Measurements from ENCODE around the gene PGAP2.
"Not testable (repeated sequence)": the region's sequence is repeated elsewhere in the genome, so short reads cannot be mapped to it uniquely, and the experiment has no call there.

The PGAP2 gene

DNA sequence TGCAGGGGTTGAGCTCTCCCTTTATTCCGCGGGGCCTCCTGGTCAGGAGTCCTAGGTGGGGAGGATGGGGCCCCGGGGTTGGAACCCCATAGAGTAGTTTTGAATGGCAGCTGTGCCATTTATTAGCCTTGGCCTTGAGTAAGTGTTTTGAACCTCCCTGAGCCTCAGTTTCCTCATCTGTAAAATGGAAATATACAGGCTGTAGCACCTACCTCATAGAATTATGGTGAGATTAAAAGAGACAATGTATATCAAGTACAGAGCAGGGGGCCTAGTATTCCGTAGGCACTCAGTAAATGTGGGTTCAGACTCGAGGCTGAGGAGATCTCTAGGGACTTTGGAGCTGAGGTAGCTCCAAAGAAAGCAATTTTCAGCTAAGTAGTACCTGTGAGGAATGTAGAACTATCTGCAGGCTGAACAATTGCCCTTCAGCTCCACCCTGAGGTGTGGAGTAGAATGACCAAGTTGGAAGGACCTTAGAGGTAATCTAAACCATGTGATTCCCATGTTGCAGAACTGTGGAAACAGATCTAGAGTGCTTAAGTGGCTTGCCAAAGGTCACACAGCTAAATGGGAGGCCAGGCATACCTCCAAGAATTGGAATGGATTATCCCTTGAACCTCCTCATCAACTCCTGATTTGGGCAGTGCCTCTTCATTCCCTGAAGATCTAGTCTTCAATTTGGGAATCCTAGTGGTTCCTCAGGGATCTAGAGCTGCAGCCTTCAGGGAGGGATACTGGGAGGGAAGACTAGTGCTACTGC lies 682 bp downstream of the PGAP2 start:
- DNase-seq, result peak; percentile 6

DNA sequence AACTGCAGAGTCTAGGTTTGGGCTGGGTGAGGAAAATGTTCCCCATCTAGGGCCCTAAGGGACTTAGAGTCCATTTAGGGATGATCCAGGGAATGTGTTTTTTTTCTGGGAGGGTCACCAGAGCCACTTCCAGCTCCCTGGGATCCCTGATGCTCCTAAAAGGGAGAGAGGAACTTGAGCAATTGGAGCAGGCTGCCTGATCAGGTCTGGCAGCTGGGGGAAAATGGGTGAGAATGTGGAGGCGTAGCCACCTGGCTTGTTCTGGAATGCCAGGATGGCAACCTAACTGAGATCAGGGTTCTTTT lies 1.2 kb downstream of the PGAP2 start:
- DNase-seq, result no peak

DNA sequence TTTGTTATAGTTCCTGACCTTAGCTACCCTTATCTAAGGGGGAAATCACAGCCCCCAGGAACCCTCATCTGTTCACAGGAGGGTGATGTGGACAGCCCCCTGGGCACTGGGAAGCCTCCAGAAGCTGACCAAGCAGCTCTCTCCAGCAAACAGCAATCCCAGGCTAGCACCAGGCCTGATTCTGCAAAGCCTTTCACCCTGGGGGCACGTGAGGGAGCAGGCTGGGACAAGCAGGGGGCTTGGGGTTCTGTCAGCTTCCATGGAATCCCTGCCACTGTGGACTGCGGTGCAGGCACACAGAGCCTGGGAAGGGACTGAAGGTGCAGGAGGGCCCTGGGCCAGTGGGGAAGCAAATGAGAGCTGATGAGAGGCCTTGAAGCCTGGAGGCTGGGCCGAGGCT lies 2.1 kb downstream of the PGAP2 start:
- no peak for DNase-seq

DNA sequence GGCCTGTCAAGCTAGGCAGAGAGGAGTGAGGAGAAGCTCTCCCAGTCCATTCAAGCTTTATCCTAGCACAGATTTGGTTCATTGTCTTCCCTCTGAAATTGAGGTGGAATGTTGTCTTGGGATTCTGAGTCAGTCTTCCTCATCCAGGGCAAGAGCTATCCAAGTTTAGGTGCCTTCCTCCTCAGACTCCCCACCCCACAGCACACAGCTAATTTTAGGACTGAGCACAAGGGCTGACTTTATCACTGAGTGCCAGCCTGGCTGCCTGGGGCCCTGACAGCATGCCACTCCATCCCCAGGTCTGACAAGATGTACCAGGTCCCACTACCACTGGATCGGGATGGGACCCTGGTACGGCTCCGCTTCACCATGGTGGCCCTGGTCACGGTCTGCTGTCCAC lies 2.6 kb downstream of the PGAP2 start:
- no peak for DNase-seq

DNA sequence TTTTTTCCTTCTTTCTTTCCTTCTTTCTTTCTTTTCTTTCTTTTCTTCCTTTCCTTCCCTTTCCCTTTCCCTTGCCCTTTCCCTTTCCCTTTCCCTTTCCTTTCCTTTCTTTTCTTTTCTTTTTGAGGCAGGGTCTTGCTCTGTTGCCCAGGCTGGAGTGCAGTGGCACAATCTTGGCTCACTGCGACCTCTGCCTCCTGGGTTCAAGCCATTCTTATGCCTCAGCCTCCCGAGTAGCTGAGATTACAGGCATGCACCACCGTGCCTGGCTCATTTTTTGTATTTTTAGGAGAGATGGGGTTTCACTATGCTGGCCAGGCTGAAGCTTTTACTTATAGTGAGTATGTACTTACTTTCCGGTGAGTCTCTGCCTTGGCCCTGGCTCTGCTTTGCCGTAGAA lies 6.5 kb downstream of the PGAP2 start:
- DNase-seq, result not testable (repeated sequence)

DNA sequence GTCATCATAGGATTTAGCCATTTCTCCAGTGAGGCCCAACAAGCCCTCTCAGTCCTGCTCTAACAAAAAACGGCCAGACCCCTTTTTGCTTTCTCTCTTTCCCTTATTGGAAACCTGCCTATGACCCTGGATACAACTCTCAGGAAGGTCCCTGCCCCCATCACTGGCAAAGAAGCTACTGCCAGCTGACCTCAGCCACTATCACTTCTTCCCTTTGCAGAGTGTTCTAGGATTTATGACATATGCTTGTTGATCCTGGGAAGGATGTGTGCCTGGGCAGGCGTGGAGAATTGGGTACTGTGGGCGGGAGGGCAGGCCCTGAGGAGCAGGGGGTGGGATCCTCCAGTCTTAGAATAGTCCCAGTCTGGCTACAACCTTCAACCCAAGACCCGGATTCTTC lies 7.5 kb downstream of the PGAP2 start:
- DNase-seq, result no peak

DNA sequence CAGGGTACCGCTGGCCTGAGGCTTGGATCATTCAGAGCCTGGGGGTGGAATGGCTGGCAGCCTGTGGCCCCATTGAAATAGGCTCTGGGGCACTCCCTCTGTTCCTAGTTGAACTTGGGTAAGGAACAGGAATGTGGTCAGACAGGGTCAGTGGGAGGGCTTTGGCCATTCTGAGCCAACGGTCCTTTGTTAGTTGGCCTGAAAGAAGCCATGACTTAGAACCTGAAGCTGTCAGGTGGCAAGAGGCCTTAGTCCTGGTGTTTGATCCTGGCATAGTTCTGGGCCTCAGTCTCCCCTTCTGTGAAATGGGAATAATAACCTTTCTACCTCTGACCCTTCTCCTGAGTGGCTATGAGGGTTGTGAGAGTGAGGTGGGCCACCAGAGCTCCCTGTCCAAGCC lies 8.3 kb downstream of the PGAP2 start:
- no peak for DNase-seq

DNA sequence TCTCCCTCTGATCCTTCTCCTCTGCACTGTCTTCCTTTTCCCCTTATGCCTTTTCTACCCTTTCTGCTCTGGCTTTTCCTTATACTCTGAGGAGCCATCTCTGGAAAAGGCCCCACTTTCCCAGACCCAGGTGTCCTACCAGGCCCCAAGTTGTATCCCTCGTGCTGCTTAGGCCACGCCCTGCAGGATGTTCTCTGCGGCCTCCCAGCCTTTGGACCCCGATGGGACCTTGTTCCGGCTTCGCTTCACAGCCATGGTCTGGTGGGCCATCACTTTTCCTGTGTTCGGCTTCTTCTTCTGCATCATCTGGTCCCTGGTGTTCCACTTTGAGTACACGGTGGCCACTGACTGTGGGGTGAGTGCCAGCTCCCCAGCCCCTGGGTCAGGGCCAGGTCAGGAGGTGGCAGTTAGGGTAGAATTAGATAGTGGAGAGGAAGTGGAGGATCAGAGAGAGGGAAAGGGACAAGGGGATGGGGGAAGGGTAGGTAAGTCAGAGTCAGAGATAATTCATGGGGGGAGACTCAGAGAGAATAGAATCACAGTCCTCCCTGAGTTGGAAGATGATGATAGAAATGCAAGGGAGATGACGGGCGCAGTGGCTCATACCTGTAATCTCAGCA lies 8.9 kb downstream of the PGAP2 start:
- DNase-seq, result no peak

DNA sequence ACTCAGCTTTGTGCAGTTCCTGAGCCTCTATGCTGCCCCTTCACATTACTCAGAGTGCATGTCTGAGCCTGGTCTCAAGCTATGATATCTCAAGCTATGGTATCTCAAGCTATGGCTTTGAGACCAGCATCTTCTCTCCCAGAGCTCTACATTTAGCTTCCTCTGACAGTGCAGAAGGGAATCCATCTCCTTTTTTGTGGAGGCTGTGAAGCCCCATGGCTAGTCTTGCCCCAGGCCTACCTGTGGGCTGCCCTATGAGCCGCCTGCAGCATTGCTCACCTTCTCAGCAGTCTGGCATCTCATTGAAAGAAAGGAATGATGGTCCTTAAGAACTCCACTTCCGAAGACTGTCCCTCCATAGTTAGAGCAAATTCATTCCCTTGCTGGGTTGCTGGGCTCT lies 12.6 kb downstream of the PGAP2 start:
- DNase-seq, result no peak

DNA sequence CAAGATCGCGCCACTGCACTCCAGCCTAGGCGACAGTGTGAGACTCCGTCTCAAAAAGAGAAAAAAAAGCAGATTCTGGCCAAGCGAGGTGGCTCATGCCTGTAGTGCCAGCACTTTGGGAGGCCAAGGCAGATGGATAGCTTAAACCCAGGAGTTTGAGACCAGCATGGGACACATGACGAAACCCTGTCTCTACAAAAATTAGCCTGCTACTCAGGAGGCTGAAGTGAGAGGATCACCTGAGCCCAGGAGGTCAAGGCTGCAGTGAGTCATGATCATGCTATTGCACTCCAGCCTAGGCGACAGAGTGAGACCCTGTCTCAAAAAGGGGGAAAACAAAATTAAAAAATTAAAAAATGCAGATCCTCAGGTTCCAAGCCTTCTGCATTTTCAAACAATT lies 14.0 kb downstream of the PGAP2 start:
- DNase-seq, result no peak

DNA sequence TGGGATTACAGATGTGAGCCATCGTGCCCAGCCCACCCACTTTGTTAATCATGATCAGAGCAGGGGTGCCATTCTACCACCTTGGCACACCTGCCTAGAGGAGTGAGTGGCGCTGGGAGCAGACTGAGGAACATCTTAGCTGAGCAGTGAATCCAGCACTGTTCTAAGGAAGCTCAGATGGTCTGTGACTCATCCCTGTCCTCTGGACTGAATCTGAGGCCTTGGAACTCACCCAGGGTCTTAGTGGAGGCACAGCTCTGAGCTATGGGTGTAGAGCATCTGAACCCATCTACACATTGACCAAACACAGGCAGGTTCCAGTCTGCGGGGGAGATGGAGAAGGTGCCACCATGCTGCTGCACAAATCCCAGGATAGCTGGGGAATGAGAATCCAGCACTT lies 14.9 kb downstream of the PGAP2 start:
- no peak for DNase-seq

DNA sequence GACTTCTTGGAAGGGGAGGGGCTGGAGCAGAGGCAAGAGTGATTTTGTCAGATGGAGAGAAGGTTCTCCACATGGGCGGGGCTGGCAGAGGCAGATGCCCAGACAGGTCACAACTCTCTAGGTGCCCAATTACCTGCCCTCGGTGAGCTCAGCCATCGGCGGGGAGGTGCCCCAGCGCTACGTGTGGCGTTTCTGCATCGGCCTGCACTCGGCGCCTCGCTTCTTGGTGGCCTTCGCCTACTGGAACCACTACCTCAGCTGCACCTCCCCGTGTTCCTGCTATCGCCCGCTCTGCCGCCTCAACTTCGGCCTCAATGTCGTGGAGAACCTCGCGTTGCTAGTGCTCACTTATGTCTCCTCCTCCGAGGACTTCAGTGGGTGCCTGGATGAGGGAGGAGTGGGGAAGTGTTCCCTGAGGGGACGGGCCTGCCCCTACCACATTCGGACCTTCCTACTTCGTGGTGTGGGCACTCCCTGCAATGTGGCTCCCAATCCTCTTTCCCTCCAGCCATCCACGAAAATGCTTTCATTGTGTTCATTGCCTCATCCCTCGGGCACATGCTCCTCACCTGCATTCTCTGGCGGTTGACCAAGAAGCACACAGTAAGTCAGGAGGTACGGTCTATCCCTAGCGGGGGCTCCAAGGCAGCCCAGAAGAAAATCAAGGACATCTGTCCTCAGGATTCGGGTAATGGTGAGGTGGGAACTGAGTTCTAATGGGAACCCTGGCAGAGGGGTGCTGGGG lies 15.6 kb downstream of the PGAP2 start:
- DNase-seq, result no peak

DNA sequence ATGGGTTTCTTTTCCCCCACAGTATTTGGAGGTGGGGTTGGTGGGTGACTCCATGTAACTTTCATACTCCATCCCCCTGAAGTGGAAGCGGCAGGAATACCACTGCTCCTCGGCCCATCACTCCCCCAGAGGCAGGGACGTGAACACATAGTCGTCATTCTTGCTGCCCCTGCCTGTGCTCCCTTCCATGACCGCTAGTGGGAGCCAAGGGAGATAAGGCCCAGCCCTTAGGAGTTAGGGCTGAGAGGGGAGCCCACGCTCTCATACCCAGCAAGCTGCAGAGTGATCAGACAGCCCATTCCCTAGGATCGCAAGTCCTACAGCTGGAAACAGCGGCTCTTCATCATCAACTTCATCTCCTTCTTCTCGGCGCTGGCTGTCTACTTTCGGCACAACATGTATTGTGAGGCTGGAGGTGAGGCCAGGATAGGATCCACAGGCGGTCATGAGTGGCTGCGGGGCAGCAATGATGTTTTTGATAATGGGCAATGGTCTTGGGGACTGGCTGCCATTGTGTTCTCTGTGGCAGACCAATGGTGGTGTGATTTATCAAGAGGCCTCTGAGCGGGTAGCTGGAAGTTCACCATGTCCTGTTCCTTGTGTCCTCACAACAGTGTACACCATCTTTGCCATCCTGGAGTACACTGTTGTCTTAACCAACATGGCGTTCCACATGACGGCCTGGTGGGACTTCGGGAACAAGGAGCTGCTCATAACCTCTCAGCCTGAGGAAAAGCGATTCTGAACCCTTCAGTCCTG lies 16.5 kb downstream of the PGAP2 start:
- no peak for DNase-seq

DNA sequence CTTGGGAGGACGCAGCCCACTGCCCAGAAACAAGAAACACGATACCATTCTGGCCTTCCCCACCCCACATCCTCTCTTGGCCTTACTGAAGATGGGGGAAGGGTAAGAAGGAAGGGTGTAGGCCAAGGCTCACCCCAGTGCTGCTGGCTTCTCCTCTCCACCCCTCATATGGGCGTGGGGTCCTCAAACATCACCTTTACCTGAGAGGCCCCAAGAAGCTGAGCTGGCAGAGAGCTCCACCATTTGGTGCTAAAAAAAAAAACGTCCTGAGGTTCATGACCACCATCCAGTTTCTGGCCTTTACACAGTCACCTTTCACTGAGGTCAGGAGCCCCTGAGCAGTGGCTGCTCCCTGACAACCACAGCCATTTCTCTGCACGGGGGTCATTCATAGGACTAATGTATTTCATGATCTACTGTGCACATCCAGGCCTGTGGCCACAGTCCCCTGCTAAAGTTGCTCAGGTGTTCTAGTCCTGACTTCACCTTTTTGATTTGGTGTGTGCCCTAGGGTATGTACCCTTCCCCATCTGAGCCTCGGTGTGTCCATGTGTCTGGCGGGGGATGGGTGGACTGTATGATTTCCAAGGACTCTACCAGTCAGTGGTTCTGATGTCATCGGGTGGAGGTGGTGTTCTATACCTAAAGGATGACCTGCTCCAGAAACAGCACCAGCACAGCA lies 17.3 kb downstream of the PGAP2 start:
- no peak for DNase-seq

DNA sequence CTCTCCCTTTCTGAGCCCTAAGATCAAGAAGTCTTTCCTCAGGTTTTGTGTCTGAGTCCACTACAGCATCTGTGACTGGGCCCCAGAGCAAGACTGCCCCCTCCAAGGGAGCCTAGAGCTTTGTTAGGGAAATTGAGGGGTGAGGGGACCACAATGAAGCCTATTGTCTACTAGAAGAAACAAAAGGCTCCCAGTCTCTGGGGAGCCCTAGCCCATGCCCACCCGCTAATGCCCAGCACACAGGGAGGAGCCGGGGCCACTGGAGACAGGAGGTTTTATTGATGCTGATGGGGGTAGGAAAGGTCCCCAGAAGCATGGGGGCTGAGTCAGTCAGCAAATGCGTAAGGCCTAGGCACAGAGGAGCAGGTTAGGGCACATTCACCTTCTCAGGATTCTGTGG lies 18.4 kb downstream of the PGAP2 start:
- DNase-seq, result no peak

DNA sequence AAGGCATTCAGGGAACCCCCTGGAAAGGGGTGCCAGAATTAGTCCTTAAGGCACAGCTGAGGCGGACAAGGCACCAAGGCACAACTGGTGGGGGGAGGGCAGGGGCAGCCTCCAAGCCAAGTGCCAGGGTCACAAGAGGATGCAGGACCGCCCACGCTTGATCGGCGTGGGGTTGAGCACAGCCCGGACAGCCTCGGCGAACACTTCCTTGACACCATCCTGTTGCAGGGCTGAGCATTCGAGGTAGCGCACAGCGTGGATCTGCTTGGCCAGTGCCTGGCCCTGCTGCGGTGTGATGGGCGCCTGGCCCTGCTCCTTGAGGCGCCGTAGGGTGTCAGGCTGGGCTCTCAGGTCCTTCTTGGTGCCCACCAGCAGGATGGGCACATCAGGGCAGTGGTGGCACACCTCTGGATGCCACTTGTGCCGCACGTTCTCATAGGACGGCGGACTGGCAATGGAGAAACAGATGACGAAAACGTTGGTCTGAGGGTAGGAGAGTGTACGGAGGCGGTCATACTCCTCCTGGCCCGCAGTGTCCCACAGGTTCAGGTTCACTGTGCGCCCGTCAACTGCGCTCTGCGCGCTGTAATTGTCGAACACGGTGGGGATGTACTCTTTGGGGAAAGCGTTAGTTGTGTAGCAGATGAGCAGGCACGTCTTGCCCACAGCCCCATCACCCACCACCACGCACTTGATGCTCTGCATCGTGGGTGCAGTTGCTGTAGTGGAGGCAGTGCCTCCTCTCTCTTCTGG lies 19.2 kb downstream of the PGAP2 start:
- no peak for DNase-seq

DNA sequence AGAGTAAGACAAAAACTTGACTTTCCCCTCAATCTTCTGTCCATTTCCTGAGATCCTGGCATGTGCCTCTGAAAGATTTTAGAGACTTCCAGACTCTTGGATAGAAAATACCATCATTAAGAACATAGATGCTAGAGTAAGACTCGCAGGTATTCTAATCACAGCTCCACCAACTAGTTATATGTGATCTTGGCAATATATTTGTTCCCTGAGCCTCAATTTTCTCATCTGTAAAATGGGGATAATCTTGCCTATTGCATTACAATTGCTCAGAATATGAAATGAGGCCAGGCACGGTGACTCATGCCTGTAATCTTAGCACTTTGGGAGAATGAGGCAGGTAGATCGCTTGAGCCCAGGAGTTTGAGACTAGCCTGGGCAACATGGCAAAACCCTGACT lies 21.7 kb downstream of the PGAP2 start:
- no peak for DNase-seq

DNA sequence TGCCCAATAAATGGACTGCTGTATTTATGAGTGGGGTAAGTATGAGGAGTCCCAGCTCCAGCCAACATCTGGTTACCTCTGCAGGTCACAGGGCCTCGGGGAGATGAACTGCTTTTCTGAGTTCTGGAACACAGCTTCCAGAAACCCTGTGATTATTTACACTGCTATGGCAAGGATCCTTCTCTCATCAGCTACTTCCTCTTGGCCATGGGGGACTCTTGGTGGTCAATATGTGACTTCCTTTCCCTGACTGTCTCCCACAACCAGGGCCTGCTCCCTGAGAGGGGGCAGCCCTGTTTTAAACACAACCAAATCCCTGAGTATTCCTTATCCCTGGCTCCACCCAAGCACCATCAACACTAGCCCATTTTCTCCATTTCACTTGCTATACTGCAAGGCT lies 22.4 kb downstream of the PGAP2 start:
- DNase-seq, result no peak

DNA sequence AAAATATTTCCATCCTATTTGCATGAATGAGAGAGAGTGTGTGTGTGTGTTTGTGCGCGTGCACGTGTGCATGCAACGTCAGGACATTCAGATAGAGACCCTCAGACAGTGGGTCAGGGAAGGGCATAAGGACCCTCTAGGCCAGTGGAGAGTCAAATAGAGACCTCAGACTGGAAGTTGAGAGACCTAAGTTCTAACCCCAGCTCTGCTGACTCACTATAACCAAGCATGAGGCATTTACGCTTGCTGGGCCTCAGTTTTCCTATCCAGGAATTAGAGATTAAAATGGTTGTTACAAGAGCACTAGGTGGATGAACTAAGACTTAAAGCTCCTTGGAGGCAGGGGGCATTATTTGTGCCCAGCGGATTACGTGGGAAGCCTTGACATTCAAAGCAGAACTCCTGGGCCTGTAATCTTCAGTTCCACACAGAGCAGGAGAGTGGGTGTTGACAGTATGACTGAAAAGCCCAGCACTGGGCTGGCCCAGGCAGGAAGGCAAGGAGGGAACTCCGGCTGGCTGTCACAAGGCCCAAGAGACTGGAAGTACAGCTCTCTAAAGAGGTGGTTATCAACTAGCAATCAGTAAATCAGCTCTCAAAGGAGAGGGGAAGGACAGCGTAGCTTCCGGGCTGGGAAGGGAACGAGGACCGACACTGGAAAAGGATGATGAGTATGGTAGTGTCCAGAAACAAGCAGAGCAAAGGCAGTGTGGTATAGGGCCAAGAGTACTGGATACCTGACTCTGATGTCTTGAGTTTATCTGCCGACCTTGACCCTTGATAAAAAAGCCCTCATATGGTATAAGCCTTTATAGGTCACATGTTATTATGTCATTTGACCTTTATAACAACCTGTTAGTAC lies 23.2 kb downstream of the PGAP2 start:
- DNase-seq, result no peak

DNA sequence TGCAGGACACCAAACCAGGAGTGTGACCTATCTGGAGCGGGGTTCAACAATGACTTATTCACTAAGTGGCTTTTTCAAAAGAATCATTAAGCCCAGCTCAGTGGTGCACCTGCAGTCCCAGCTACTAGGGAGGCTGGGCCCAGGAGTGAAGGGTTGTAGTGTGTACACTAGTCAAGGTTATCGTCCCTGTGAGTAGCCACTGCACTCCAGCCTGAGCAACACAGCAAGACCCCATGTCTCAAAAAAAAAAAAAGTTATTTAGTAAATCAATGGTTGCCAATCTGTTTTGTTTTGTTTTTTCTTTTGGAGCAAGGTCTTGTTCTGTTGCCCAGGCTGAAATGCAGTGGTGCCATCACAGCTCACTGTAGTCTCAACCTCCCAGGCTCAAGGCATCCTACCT lies 24.5 kb downstream of the PGAP2 start:
- no peak for DNase-seq

DNA sequence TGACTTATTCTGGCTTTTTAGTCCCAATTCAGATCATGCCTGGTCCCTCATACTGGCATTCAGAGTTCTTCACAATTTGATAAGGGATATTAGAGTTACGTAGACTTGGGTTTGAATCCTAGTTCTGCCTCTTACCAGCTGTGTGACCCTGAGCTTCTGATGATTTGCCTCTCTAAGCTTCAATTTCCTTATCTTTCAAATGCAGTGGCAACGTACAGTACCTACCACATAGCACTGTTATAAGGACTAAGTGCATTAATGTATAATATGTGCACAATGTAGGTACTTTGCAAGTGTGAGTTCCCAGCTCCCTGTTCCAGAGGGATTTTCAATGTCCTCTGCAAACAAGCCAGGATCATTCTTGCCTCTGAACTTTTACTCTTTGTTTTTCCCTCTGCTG lies 25.1 kb downstream of the PGAP2 start:
- no peak for DNase-seq

DNA sequence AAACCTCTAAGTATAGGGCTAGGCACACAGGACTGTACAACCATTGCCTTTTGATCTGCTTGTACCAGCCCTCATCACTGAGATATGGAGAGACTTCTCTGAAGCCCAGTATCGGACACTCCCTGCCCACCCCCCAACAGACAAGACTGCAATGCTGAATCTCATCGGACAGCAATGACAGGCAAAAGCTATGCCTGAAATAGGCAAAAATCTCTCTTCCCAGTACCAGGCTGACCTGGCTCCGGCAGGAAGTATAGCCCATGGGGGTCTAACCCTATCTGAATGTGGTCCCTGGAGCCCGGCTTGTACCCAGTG lies 25.9 kb downstream of the PGAP2 start:
- no peak for DNase-seq
